HCT116 (cell line): ENCODE measurements around the gene CHFR. TPM values are rescaled to one million over a fixed set of nuclear protein-coding genes. Genes with fewer than 3 reads are reported as not detected.

Source experiments
- ATAC-seq: fragments of 200-7000 bp; cut with Tn5 transposase; 2 replicates; pipeline ENCODE4 v1.9.1; 2020; ENCODE audit warnings: mild to moderate bottlenecking, moderate library complexity
- BruUV-seq: library from RNA; stranded (reverse); fragments of 400-500 nt; replicated peaks from 2 replicates; lab custom pipeline; 2021; lab: Mats Ljungman, UMichigan
- CTCF ChIA-PET: fragments of 300-600 bp; sonication (Branson Sonifier 250); formaldehyde crosslinking; loops from one replicate; lab custom pipeline; 2021; ENCODE audit warnings: antibody characterized with exemption; lab: Charles Lee
- POLR2A ChIA-PET: fragments of 300-600, 350-600 bp; sonication (Branson Sonifier 250); formaldehyde crosslinking; loops from one replicate; lab custom pipeline; 2021; ENCODE audit warnings: antibody characterized with exemption; lab: Charles Lee
- RAD21 ChIA-PET, 2 experiments: fragments of 300-600 bp; sonication (Branson Sonifier 250); formaldehyde crosslinking; loops; one replicate each; lab custom pipeline; 2023; ENCODE audit warnings: low total read pairs in 2 of 2; ENCODE audit not compliant: uncharacterized antibody in 2 of 2, unreplicated experiment in 2 of 2, low non-redundant PET in 1 of 2; lab: Charles Lee
- DNase-seq: peaks from one replicate; pipeline ENCODE4 v3.0.0-alpha.2; 2010; ENCODE audit warnings: low read depth, low spot score
- H2AFZ ChIP-seq: fragments of 200-600 bp; shearing (Covaris generic), sonication (generic); 2 replicates; pipeline ENCODE4 v1.6.1; 2017; ENCODE audit warnings: low read depth, mixed run types, mixed read lengths, antibody characterized with exemption, low read length; ENCODE audit not compliant: poor library complexity, severe bottlenecking
- H3K27ac ChIP-seq: 2 replicates; pipeline ENCODE4 v1.5.1; 2012; ENCODE audit warnings: low read depth, low read length
- H3K27me3 ChIP-seq: fragments of 200-600 bp; sonication (generic); 2 replicates; pipeline ENCODE4 v1.6.1; 2016; ENCODE audit warnings: mixed run types, low read length, mixed read lengths; ENCODE audit not compliant: insufficient read depth
- H3K36me3 ChIP-seq, 2 experiments: fragments of 200-500 bp in 1 of 2; fragments of 200-600 bp in 1 of 2; sonication (Bioruptor generic) in 1 of 2; sonication (generic) in 1 of 2; 2 replicates each; pipeline versions ENCODE4 v1.5.1 to v1.6.1; 2014 to 2016; ENCODE audit warnings: low read length in 2 of 2, inconsistent platforms in 1 of 2, mixed read lengths in 1 of 2, mixed run types in 1 of 2; ENCODE audit not compliant: insufficient read depth in 2 of 2, control insufficient read depth in 1 of 2
- H3K4me1 ChIP-seq, 2 experiments: fragments of 200-600 bp in 1 of 2; sonication (generic) in 1 of 2; 2 replicates each; pipeline versions ENCODE4 v1.5.1 to v1.6.1; 2012 to 2017; ENCODE audit warnings: low read length in 2 of 2, inconsistent platforms in 1 of 2, mild to moderate bottlenecking in 1 of 2, mixed read lengths in 1 of 2, mixed run types in 1 of 2, moderate library complexity in 1 of 2; ENCODE audit not compliant: insufficient read depth in 2 of 2, control insufficient read depth in 1 of 2
- H3K4me2 ChIP-seq: fragments of 200-600 bp; sonication (generic); 2 replicates; pipeline ENCODE4 v1.6.1; 2017; ENCODE audit warnings: mixed run types, low read length, mixed read lengths
- H3K4me3 ChIP-seq, 2 experiments: fragments of 200-600 bp in 1 of 2; sonication (generic) in 1 of 2; replicated peaks in 1 of 2; 2 replicates each; pipeline ENCODE4 v1.5.1; 2011 to 2016; ENCODE audit warnings: low read length in 2 of 2, control low read depth in 1 of 2, low read depth in 1 of 2, mild to moderate bottlenecking in 1 of 2, mixed read lengths in 1 of 2, mixed run types in 1 of 2
- H3K79me2 ChIP-seq: fragments of 200-600 bp; sonication (generic); 2 replicates; pipeline ENCODE4 v1.6.1; 2017; ENCODE audit warnings: mild to moderate bottlenecking, mixed run types, low read length, moderate library complexity, mixed read lengths; ENCODE audit not compliant: insufficient read depth
- H3K9ac ChIP-seq: fragments of 200-600 bp; sonication (generic); 2 replicates; pipeline ENCODE4 v1.6.1; 2016; ENCODE audit warnings: low read length, mixed read lengths
- H3K9me2 ChIP-seq: fragments of 200-600 bp; sonication (generic), shearing (Covaris generic); 2 replicates; pipeline ENCODE4 v1.6.1; 2017; ENCODE audit warnings: mixed run types, mild to moderate bottlenecking, moderate library complexity; ENCODE audit not compliant: insufficient read depth
- H3K9me3 ChIP-seq, 2 experiments: fragments of 200-500 bp in 1 of 2; fragments of 200-600 bp in 1 of 2; sonication (Bioruptor generic) in 1 of 2; sonication (generic) in 1 of 2; 2 replicates each; pipeline ENCODE4 v1.6.1; 2014 to 2017; ENCODE audit warnings: low read length in 2 of 2, mixed read lengths in 2 of 2, inconsistent platforms in 1 of 2, low read depth in 1 of 2, mild to moderate bottlenecking in 1 of 2, mixed run types in 1 of 2, moderate library complexity in 1 of 2; ENCODE audit not compliant: control insufficient read depth in 1 of 2, insufficient read depth in 1 of 2
- H4K20me1 ChIP-seq: fragments of 200-600 bp; sonication (generic), shearing (Covaris generic); 2 replicates; pipeline ENCODE4 v1.6.1; 2017; ENCODE audit warnings: mixed run types, mild to moderate bottlenecking, moderate library complexity; ENCODE audit not compliant: insufficient read depth
- CBX3 ChIP-seq: IDR thresholded peaks from 2 replicates; pipeline ENCODE4 v1.6.1; 2012; ENCODE audit warnings: low read depth
- CEBPB ChIP-seq: IDR thresholded peaks from 2 replicates; pipeline ENCODE4 v1.6.1; 2012; ENCODE audit warnings: low read depth
- CTCF ChIP-seq, 3 experiments: fragments of 200-600 bp in 1 of 3; sonication (generic) in 1 of 3; IDR thresholded peaks in 2 of 3; conservative IDR thresholded peaks in 1 of 3; 2 replicates each; pipeline ENCODE4 v1.5.1; 2012 to 2017; ENCODE audit warnings: low read depth in 2 of 3, low read length in 2 of 3, antibody characterized with exemption in 1 of 3, borderline replicate concordance in 1 of 3, control low read depth in 1 of 3, mild to moderate bottlenecking in 1 of 3, mixed read lengths in 1 of 3, mixed run types in 1 of 3, moderate library complexity in 1 of 3; ENCODE audit not compliant: insufficient read depth in 1 of 3
- EGR1 ChIP-seq: IDR thresholded peaks from 2 replicates; pipeline ENCODE4 v1.6.1; 2012; ENCODE audit warnings: low read depth
- EZH2 ChIP-seq: fragments of 200-600 bp; sonication (generic); IDR thresholded peaks from 2 replicates; pipeline ENCODE4 v1.6.1; 2017; ENCODE audit warnings: antibody characterized with exemption, mixed run types
- EZH2phosphoT487 ChIP-seq: fragments of 200-600 bp; IDR thresholded peaks from 2 replicates; pipeline ENCODE4 v1.6.1; 2018; ENCODE audit warnings: antibody characterized with exemption, borderline replicate concordance
- JUND ChIP-seq: IDR thresholded peaks from 2 replicates; pipeline ENCODE4 v1.6.1; 2012
- POLR2A ChIP-seq: IDR thresholded peaks from 2 replicates; pipeline ENCODE4 v1.7.0; 2011; ENCODE audit warnings: borderline replicate concordance; ENCODE audit not compliant: insufficient read depth, insufficient read length; ENCODE audit errors: extremely low read depth
- POLR2AphosphoS5 ChIP-seq: IDR thresholded peaks from 2 replicates; pipeline ENCODE4 v1.6.1; 2011; ENCODE audit warnings: mild to moderate bottlenecking, low read depth, low read length, moderate library complexity
- SIN3A ChIP-seq: IDR thresholded peaks from 2 replicates; pipeline ENCODE4 v1.6.1; 2012; ENCODE audit warnings: low read depth
- TCF7L2 ChIP-seq: IDR thresholded peaks from 2 replicates; pipeline ENCODE4 v1.7.0; 2011; ENCODE audit warnings: borderline replicate concordance, inconsistent platforms; ENCODE audit not compliant: insufficient read depth, insufficient read length; ENCODE audit errors: extremely low read depth
- YY1 ChIP-seq: IDR thresholded peaks from 2 replicates; pipeline ENCODE4 v1.6.1; 2011; ENCODE audit warnings: low read length, low read depth, moderate library complexity, mild to moderate bottlenecking; ENCODE audit not compliant: insufficient replicate concordance; ENCODE audit errors: extremely low read depth
- ZFX ChIP-seq: fragments of 450-650 bp; IDR thresholded peaks from 2 replicates; pipeline ENCODE4 v1.6.1; 2017
- ZNF274 ChIP-seq: fragments of 200-500 bp; sonication (Bioruptor generic); IDR thresholded peaks from 2 replicates; pipeline ENCODE4 v1.6.1; 2014; ENCODE audit warnings: mild to moderate bottlenecking, low read depth, low read length, inconsistent platforms
- intact Hi-C: fragments of 100-400 bp; cut with micrococcal nuclease; formaldehyde crosslinking; loops from 2 replicates; pipeline ENCODE4 v1.10.0; 2022
- total RNA-seq: library from RNA; stranded (reverse); gene quantifications from one replicate; pipeline ENCODE4 v1.2.1, GENCODE V29; 2021; ENCODE audit not compliant: unreplicated experiment
- TF ChIP-seq, protein P1 (sequence below): IDR thresholded peaks from 2 replicates; pipeline ENCODE4 v1.6.1; 2011; ENCODE audit warnings: mild to moderate bottlenecking, low read length, moderate library complexity; ENCODE audit not compliant: insufficient replicate concordance; ENCODE audit errors: extremely low read depth
- TF ChIP-seq, protein P2 (sequence below): IDR thresholded peaks from 2 replicates; pipeline ENCODE4 v1.6.1; 2012; ENCODE audit warnings: low read depth
- TF ChIP-seq, protein P3 (sequence below): IDR thresholded peaks from 2 replicates; pipeline ENCODE4 v1.6.1; 2012

The CHFR gene
- total RNA-seq, 1 experiment from 2014 or later = 0.39 TPM

- Histone ChIP-seq H2AFZ (no peak overlapping the region), H3K27ac (no peak overlapping the region), H3K9me2 (no peaks in the 10 kb centered on the region), H4K20me1 (no peaks in the 10 kb centered on the region), H3K4me1 (no peaks in the 10 kb centered on the region), H3K27me3 (no peaks in the 10 kb centered on the region), H3K79me2 (no peaks in the 10 kb centered on the region), H3K9me3 (no peaks in the 10 kb centered on the region), H3K36me3 (no peaks in the 10 kb centered on the region), H3K4me2 (no peak overlapping the region), H3K4me3 (no peak overlapping the region), H3K9ac (no peak overlapping the region)
- no peak for ATAC-seq
- intact Hi-C loops = no loop called here
- no TSS peak for BruUV-seq
- DNase-seq = no peak
- ChIA-PET RAD21 (no interaction called here), POLR2A (no interaction called here), CTCF (no interaction called here)
- TF ChIP-seq JUND (no peak), EZH2 (no peak), CTCF (IDR thresholded peaks at IDR 0.05 in 2 of 3, conservative IDR thresholded peaks at IDR 0.05 in 1 of 3; ENCODE audit: borderline replicate concordance in 1 of 3, insufficient read depth in 1 of 3, low read depth in 2 of 3, low read length in 2 of 3) (no peak), TCF7L2 (no peak), POLR2AphosphoS5 (no peak), ZFX (no peak), POLR2A (no peak), EGR1 (no peak), YY1 (no peak), CBX3 (no peak), SIN3A (no peak), EZH2phosphoT487 (no peak), ZNF274 (no peak), CEBPB (no peak)
- TF ChIP-seq, protein P1, sequence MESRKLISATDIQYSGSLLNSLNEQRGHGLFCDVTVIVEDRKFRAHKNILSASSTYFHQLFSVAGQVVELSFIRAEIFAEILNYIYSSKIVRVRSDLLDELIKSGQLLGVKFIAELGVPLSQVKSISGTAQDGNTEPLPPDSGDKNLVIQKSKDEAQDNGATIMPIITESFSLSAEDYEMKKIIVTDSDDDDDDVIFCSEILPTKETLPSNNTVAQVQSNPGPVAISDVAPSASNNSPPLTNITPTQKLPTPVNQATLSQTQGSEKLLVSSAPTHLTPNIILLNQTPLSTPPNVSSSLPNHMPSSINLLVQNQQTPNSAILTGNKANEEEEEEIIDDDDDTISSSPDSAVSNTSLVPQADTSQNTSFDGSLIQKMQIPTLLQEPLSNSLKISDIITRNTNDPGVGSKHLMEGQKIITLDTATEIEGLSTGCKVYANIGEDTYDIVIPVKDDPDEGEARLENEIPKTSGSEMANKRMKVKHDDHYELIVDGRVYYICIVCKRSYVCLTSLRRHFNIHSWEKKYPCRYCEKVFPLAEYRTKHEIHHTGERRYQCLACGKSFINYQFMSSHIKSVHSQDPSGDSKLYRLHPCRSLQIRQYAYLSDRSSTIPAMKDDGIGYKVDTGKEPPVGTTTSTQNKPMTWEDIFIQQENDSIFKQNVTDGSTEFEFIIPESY = no peak
- TF ChIP-seq, protein P2, sequence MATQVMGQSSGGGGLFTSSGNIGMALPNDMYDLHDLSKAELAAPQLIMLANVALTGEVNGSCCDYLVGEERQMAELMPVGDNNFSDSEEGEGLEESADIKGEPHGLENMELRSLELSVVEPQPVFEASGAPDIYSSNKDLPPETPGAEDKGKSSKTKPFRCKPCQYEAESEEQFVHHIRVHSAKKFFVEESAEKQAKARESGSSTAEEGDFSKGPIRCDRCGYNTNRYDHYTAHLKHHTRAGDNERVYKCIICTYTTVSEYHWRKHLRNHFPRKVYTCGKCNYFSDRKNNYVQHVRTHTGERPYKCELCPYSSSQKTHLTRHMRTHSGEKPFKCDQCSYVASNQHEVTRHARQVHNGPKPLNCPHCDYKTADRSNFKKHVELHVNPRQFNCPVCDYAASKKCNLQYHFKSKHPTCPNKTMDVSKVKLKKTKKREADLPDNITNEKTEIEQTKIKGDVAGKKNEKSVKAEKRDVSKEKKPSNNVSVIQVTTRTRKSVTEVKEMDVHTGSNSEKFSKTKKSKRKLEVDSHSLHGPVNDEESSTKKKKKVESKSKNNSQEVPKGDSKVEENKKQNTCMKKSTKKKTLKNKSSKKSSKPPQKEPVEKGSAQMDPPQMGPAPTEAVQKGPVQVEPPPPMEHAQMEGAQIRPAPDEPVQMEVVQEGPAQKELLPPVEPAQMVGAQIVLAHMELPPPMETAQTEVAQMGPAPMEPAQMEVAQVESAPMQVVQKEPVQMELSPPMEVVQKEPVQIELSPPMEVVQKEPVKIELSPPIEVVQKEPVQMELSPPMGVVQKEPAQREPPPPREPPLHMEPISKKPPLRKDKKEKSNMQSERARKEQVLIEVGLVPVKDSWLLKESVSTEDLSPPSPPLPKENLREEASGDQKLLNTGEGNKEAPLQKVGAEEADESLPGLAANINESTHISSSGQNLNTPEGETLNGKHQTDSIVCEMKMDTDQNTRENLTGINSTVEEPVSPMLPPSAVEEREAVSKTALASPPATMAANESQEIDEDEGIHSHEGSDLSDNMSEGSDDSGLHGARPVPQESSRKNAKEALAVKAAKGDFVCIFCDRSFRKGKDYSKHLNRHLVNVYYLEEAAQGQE = no peak
- TF ChIP-seq, protein P3, sequence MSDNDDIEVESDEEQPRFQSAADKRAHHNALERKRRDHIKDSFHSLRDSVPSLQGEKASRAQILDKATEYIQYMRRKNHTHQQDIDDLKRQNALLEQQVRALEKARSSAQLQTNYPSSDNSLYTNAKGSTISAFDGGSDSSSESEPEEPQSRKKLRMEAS = no peak
These were observed 44.9 kb downstream of the CHFR start for GRCh38 chr12:132842449-132843045.
